Measurements from ENCODE around the gene NFIB.

GRCh38 chr9:14309403-14309802, 4.5 kb downstream of the NFIB start:
- TF ChIP-seq CTCF (conservative IDR thresholded peaks at IDR 0.05 in 1 of 2, IDR thresholded peaks at IDR 0.05 in 1 of 2; ENCODE audit: low read depth in 1 of 2, low read length in 2 of 2) (no peak), EZH2 (IDR thresholded peaks at IDR 0.05; ENCODE audit: low read length, missing control alignments) (no peak)
